Ectodermal cell (in vitro differentiated cells): ENCODE data around the gene COG6. TPM values are rescaled to one million over a fixed set of nuclear protein-coding genes. Genes with fewer than 3 reads are reported as not detected.

ENCODE experiments used
- H3K27ac ChIP-seq: 2 replicates; pipeline ENCODE4 v1.7.0; 2013; ENCODE audit warnings: mild to moderate bottlenecking, low read depth, low read length; ENCODE audit not compliant: insufficient read depth, poor library complexity, severe bottlenecking
- H3K27me3 ChIP-seq: 2 replicates; pipeline ENCODE4 v1.7.0; 2013; ENCODE audit warnings: mild to moderate bottlenecking, low read length; ENCODE audit not compliant: insufficient read depth, control insufficient read depth, poor library complexity, severe bottlenecking
- H3K36me3 ChIP-seq: one replicate; pipeline ENCODE4 v1.7.0; 2013; ENCODE audit warnings: low read length; ENCODE audit not compliant: control insufficient read depth, insufficient read depth
- H3K4me1 ChIP-seq: one replicate; pipeline ENCODE4 v1.7.0; 2013; ENCODE audit warnings: low read length; ENCODE audit not compliant: control insufficient read depth, insufficient read depth
- H3K4me3 ChIP-seq: 2 replicates; pipeline ENCODE4 v1.7.0; 2013; ENCODE audit warnings: low read depth, low read length, control low read depth; ENCODE audit not compliant: insufficient read depth
- H3K9me3 ChIP-seq: 2 replicates; pipeline ENCODE4 v1.7.0; 2013; ENCODE audit warnings: mild to moderate bottlenecking, low read length, moderate library complexity; ENCODE audit not compliant: control insufficient read depth
- WGBS, 2 experiments: methylation state at CpG; one replicate each; pipeline ENCODE4 v1.1.7; 2013; ENCODE audit warnings: missing lambda C conversion rate in 2 of 2; 5-methylcytosine and 5-hydroxymethylcytosine counted together
- polyA plus RNA-seq, 4 experiments: library from polyadenylated mRNA; stranded (reverse); fragments of 50-300 nt; gene quantifications; one replicate each; pipeline ENCODE4 v1.2.3, GENCODE V29; 2013

COG6 gene
- 22.4 TPM for polyA plus RNA-seq (2013, experiment 1 of 4)
- polyA plus RNA-seq (2013, experiment 2 of 4), result 23.2 TPM
- polyA plus RNA-seq (2013, experiment 3 of 4), result 19.9 TPM
- polyA plus RNA-seq (2013, experiment 4 of 4), result 20.9 TPM

DNA sequence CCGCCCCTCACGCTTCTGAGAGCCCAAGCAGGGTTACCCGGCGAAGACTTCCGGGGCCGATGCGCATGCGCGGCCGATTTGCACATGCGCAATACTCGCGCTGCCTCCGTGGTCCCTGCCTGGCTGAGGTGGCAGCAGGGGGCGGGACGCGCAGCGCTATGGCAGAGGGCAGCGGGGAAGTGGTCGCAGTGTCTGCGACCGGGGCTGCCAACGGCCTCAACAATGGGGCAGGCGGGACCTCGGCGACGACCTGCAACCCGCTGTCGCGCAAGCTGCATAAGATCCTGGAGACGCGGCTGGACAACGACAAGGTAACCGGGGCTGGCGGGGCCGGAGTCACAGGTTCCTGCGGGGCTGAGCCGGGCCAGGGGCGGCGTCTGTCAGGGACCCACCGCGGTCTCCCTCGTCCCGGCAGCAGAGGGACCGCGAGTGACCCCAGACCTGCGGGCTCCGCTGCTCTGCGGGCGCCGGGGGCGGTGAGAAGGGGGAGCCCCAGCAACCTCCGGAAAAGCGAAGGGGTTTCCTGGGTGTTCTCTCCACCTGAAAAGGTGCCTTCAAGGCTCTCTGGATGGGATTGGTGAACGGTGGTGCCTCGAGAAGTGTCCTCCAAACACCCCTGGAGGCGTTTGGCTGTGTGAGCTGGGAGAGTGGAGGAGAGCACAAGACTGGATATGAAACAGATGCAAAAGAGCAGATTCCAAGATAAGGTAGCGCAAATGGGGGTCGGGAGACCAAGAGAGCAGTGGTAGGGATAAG, at the start of gene COG6:
TSS of gene COG6 (plus strand) at position 94 of the 756 bp plus-strand sequence. CDS start at position 159, 65 bp downstream.
- H3K27ac ChIP-seq, result no peak within 1 kb of the TSS
- 1% methylated on average over 59 of the region's 59 CpGs for WGBS, 2 experiments
- H3K4me1 ChIP-seq, result no peaks in the 10 kb centered on the region
- H3K36me3 ChIP-seq, result no peaks in the 10 kb centered on the region
- no peaks in the 10 kb centered on the region for H3K27me3 ChIP-seq
- peak within 1 kb of the TSS; percentile 93 for H3K4me3 ChIP-seq
- no peaks in the 10 kb centered on the region for H3K9me3 ChIP-seq

DNA sequence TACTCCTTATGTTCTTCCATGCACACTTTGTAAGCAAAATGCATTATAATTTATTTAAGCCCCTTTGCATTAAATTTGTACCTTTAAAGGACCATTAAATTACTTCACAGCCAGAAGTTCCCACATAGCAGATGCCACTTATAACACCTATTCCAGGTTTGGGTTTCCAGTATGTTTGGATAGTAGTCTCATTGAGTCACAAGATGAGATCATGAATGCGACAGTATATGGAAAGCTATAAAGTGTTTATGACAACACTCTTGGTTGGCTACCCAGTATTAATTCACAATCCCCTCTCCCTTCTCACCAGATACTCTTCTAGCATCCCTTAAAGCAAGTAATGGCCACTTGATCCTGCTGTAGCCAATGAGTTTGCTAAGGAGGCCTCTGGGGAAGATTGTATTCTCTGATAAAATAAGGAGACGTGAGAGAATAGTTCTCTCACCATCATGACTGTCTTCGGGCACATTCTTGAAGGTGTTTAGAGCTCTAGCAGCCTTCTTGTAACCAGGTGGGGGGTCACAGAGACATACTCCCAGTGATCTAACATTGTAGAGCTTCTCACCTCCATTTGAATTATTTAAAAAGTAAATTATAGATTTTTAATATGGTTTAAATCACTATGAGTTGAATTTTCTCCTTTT, 49.7 kb upstream of the COG6 start:
- H3K9me3 ChIP-seq, result no peaks in the 10 kb centered on the region
- WGBS, 2 experiments, result 88 to 100% methylated on average over 2 of the region's 3 CpGs
- H3K4me1 ChIP-seq, result peaks cover 8% of the 10 kb centered on the region
- no peaks in the 10 kb centered on the region for H3K36me3 ChIP-seq
- no peak overlapping the region for H3K4me3 ChIP-seq
- peaks cover 19% of the 10 kb centered on the region for H3K27me3 ChIP-seq
- no peak overlapping the region for H3K27ac ChIP-seq

DNA sequence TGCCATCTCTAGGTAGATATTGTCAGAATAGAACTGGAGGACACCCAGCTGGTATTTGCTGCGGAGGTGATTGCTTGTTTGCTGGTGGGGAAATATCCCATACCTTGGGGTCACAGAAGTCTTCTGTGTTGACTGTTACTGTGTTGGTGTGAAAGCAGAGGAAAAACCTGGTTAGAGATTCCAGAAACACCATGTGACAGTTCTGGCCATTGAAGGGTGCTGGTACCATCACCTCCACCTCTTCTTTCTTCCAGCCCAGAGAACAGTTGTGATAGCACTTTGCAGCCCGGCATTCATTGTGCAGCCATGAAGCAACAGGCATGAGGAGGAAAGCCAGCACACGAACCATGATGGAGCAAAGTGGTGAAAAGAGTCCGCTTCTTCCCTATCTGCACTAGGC, 47.6 kb upstream of the COG6 start:
- WGBS, 2 experiments, result 92 to 93% methylated on average over 4 of the region's 4 CpGs
- H3K4me1 ChIP-seq, result no peaks in the 10 kb centered on the region
- H3K27me3 ChIP-seq, result peaks cover 9% of the 10 kb centered on the region
- no peak overlapping the region for H3K27ac ChIP-seq
- H3K4me3 ChIP-seq, result no peak overlapping the region
- no peaks in the 10 kb centered on the region for H3K36me3 ChIP-seq
- no peaks in the 10 kb centered on the region for H3K9me3 ChIP-seq

DNA sequence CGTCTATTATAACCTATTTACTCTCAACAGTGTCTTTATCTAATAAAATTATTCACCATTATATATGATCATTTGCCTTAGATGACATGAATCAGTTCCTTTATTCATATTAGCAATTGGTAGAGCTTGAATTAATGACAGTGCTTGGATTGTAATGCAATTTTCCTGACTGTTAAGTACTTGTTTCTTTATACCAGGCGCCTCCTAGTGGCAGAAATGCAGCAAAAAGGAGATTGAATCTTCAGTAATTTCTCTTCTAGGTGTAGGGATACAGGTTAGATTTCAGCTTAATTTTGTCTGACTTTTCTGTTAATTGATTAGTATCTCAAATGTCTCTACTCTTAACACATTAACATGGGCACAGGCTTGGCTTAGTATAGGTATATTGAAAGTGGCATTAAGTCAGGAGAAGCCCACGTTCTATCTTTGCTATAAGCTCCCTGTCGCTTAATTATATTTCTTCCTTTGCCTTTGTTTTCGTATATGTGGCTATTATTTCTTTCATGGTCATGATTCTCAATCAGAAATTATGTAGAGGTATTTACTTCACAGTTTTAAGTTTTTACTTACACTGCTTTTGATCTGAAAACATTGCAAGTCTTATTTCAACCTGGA, 43.3 kb upstream of the COG6 start:
- H3K4me1 ChIP-seq, result no peaks in the 10 kb centered on the region
- H3K4me3 ChIP-seq, result no peak overlapping the region
- no peaks in the 10 kb centered on the region for H3K36me3 ChIP-seq
- no peaks in the 10 kb centered on the region for H3K27me3 ChIP-seq
- H3K9me3 ChIP-seq, result no peaks in the 10 kb centered on the region
- H3K27ac ChIP-seq, result no peak overlapping the region
- WGBS, 2 experiments, result 49 to 74% methylated on average over 3 to 5 of the region's 5 CpGs

DNA sequence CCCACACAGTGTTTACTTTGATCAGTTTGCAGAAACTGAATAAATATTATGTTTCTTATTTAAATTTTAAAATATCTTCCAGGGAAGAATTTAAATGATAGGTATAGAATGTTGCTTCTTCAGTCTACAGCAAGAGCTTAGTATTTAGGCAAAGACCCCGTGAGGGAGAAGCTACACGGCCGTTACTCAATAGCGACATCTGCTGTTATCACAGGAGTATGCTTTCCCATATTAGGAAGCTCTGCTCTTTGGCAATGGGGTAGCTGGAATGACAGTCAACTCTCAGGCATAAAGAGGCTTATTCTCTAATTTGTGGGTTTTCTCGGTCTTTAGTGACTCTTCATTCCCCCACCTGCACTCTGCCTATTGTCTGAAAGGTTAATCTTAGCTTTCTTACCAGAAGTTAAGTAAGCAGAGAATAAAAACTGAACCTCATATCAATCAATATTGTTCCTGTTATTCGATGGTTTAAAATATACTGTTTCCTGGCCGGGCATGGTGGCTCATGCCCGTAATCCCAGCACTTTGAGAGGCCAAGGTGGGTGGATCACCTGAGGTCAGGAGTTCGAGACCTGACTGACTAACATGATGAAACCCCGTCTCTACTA, 39.3 kb upstream of the COG6 start:
- Histone ChIP-seq H3K27ac (no peak overlapping the region), H3K36me3 (no peaks in the 10 kb centered on the region), H3K9me3 (no peaks in the 10 kb centered on the region), H3K4me3 (no peak overlapping the region), H3K27me3 (no peaks in the 10 kb centered on the region), H3K4me1 (no peaks in the 10 kb centered on the region)
- 48 to 51% methylated on average over 10 of the region's 10 CpGs for WGBS, 2 experiments

DNA sequence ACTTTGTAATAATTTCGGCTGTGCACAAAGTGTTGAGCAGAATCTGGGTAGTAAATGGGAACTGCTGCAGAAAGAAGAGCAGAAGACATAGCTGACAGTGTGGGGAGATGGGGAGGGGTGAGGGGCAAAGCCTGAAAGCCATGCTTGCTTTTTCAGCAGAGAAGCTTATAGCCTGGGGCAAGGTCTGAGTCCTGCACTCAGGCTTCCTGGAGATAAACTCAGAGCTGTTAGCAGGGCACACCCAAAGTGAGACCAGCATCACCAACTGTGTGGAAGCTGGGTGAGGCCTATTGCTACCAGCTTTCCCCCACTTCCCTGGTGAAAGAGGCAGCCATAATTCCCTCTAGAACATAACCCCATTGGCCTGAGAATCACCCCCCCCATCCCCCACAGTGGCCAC, 36.9 kb upstream of the COG6 start:
- WGBS, 2 experiments, result 85 to 90% methylated on average over 1 of the region's 1 CpG
- no peaks in the 10 kb centered on the region for H3K36me3 ChIP-seq
- no peaks in the 10 kb centered on the region for H3K27me3 ChIP-seq
- H3K4me3 ChIP-seq, result no peak overlapping the region
- H3K27ac ChIP-seq, result no peak overlapping the region
- no peaks in the 10 kb centered on the region for H3K4me1 ChIP-seq
- no peaks in the 10 kb centered on the region for H3K9me3 ChIP-seq

DNA sequence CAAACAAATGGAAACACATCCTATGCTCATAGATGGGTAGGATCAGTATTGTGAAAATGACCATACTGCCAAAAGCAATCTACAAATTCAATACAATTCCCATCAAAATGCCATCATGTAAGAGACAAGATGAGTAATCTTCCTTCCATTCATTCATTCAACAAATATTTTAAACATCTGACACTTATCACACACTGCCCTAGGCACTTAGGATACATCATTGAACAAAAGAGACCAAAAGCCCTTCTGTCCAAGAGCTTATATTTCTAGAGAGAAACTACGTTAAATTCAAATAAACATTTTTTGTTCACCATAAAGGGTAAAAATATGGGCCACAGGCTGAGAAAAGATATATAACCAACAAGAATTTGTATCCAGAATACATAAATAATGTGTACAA, 32.0 kb upstream of the COG6 start:
- 83 to 100% methylated on average over 1 of the region's 1 CpG for WGBS, 2 experiments
- no peaks in the 10 kb centered on the region for H3K36me3 ChIP-seq
- H3K27me3 ChIP-seq, result no peaks in the 10 kb centered on the region
- no peak overlapping the region for H3K27ac ChIP-seq
- H3K9me3 ChIP-seq, result no peaks in the 10 kb centered on the region
- no peaks in the 10 kb centered on the region for H3K4me1 ChIP-seq
- H3K4me3 ChIP-seq, result no peak overlapping the region

DNA sequence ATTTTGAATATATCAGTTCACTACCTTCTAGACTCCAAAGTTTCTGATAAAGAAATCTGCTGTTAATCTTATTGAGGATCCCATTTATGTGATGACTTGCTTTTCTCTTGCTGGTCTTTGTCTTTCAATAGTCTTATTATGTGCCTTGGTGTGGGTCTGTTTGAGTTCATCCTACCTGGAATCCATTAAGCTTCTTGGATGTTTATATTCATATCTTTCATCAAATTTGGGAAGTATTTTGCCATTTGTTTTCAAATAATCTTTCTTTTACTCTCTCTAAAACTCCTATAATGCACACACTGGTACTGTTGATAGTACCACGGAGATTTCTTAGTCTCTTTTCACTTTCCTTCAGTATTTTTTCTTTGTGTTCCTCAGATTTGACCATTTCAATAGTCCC, 24.2 kb upstream of the COG6 start:
- H3K27ac ChIP-seq, result no peak overlapping the region
- H3K4me3 ChIP-seq, result no peak overlapping the region
- H3K9me3 ChIP-seq, result no peaks in the 10 kb centered on the region
- H3K36me3 ChIP-seq, result no peaks in the 10 kb centered on the region
- H3K4me1 ChIP-seq, result peaks cover 4% of the 10 kb centered on the region
- 92 to 96% methylated on average over 1 of the region's 1 CpG for WGBS, 2 experiments
- no peaks in the 10 kb centered on the region for H3K27me3 ChIP-seq

DNA sequence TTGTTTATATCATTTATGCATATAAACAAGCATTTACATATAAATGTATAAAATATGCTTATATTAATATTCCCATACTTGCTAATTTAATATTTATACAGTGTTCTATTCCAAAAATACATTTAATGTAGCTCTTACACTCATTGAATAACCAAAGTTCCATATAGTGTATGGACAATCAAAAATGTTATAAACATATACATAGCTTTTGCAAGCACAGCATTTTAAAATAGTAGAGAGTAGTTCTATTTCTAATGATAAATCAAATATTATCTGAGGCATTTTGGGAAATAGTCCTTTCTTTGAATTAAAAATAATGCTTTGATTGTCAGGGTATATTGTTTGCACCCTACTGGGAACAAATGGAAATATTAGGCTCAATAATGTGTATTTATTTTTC, 22.5 kb upstream of the COG6 start:
- Histone ChIP-seq H3K36me3 (no peaks in the 10 kb centered on the region), H3K9me3 (no peaks in the 10 kb centered on the region), H3K27ac (no peak overlapping the region), H3K4me1 (peaks cover 4% of the 10 kb centered on the region), H3K27me3 (no peaks in the 10 kb centered on the region), H3K4me3 (no peak overlapping the region)

DNA sequence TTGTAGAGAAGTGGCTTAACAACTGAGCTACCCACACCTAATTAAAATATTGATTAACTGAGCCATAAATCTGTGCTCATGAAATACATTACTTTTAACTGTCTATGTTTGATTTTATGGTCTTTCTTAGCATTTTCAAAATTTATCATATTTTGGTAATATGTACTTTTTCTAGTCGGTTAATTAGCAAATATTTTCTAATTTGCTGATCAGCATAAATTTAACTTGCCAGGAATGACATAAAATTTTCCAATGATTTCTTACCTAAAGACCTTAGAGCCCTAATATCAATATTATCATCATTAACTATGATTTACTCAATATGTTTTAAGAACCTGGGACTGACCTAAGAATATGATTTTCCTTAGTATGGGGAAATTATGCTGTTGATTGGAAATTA, 19.9 kb upstream of the COG6 start:
- Histone ChIP-seq H3K9me3 (no peaks in the 10 kb centered on the region), H3K4me1 (peaks cover 4% of the 10 kb centered on the region), H3K27ac (no peak overlapping the region), H3K27me3 (no peaks in the 10 kb centered on the region), H3K36me3 (no peaks in the 10 kb centered on the region), H3K4me3 (no peak overlapping the region)
- no CpG with 5 or more reads among the region's 1 CpG for WGBS, 2 experiments
